Testis (tissue), 2 donors: ENCODE results near the gene RNASEL.
"Not testable (repeated sequence)": the region's sequence is repeated elsewhere in the genome, so short reads cannot be mapped to it uniquely, and the experiment has no call there.

Experiments
- POLR2A ChIP-seq: fragments of 450-650 bp; IDR thresholded peaks from one replicate; pipeline ENCODE4 v1.6.1; 2017; ENCODE audit warnings: antibody characterized with exemption, mild to moderate bottlenecking, moderate library complexity
- TF ChIP-seq, protein P1 (sequence below), 3 experiments: fragments of 450-650 bp in 2 of 3; fragments of 200-600 bp in 1 of 3; sonication (generic) in 1 of 3; IDR thresholded peaks; one replicate each; pipeline ENCODE4 v1.5.1; 2016 to 2019; ENCODE audit warnings: antibody characterized with exemption in 3 of 3, mild to moderate bottlenecking in 2 of 3, moderate library complexity in 1 of 3

DNA sequence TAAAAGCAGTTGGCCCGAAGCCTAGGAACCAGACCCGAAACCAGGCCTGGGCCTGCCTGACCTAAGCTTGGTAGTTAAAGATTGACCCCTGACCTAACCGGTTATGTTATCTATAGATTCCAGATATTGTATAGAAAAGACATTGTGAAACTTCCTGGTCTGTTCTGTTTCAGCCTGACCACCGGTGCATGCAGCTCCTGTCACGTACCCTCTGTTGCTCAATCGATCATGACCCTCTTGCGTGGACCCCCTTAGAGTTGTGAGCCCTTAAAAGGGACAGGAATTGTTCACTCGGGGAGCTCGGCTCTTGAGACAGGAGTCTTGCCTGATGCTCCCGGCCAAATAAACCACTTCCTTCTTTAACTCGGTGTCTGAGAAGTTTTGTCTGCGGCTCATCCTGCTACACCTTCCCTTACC is 43.4 kb upstream of the RNASEL start:
- TF ChIP-seq, protein P1, sequence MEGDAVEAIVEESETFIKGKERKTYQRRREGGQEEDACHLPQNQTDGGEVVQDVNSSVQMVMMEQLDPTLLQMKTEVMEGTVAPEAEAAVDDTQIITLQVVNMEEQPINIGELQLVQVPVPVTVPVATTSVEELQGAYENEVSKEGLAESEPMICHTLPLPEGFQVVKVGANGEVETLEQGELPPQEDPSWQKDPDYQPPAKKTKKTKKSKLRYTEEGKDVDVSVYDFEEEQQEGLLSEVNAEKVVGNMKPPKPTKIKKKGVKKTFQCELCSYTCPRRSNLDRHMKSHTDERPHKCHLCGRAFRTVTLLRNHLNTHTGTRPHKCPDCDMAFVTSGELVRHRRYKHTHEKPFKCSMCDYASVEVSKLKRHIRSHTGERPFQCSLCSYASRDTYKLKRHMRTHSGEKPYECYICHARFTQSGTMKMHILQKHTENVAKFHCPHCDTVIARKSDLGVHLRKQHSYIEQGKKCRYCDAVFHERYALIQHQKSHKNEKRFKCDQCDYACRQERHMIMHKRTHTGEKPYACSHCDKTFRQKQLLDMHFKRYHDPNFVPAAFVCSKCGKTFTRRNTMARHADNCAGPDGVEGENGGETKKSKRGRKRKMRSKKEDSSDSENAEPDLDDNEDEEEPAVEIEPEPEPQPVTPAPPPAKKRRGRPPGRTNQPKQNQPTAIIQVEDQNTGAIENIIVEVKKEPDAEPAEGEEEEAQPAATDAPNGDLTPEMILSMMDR (IDR thresholded peaks at IDR 0.05): not testable (repeated sequence)
- TF ChIP-seq POLR2A: not testable (repeated sequence)
